HCT116 (cell line): ENCODE results near the gene TPRX1. TPM values are rescaled to one million over a fixed set of nuclear protein-coding genes. Genes with fewer than 3 reads are reported as not detected.

Experiments used
- ATAC-seq: fragments of 200-7000 bp; cut with Tn5 transposase; 2 replicates; pipeline ENCODE4 v1.9.1; 2020; ENCODE audit warnings: mild to moderate bottlenecking, moderate library complexity
- BruUV-seq: library from RNA; stranded (reverse); fragments of 400-500 nt; replicated peaks from 2 replicates; lab custom pipeline; 2021; lab: Mats Ljungman, UMichigan
- CTCF ChIA-PET: fragments of 300-600 bp; sonication (Branson Sonifier 250); formaldehyde crosslinking; loops from one replicate; lab custom pipeline; 2021; ENCODE audit warnings: antibody characterized with exemption; lab: Charles Lee
- POLR2A ChIA-PET: fragments of 300-600, 350-600 bp; sonication (Branson Sonifier 250); formaldehyde crosslinking; loops from one replicate; lab custom pipeline; 2021; ENCODE audit warnings: antibody characterized with exemption; lab: Charles Lee
- RAD21 ChIA-PET, 2 experiments: fragments of 300-600 bp; sonication (Branson Sonifier 250); formaldehyde crosslinking; loops; one replicate each; lab custom pipeline; 2023; ENCODE audit warnings: low total read pairs in 2 of 2; ENCODE audit not compliant: uncharacterized antibody in 2 of 2, unreplicated experiment in 2 of 2, low non-redundant PET in 1 of 2; lab: Charles Lee
- DNase-seq: peaks from one replicate; pipeline ENCODE4 v3.0.0-alpha.2; 2010; ENCODE audit warnings: low read depth, low spot score
- H2AFZ ChIP-seq: fragments of 200-600 bp; shearing (Covaris generic), sonication (generic); 2 replicates; pipeline ENCODE4 v1.6.1; 2017; ENCODE audit warnings: low read depth, mixed run types, mixed read lengths, antibody characterized with exemption, low read length; ENCODE audit not compliant: poor library complexity, severe bottlenecking
- H3K27ac ChIP-seq: 2 replicates; pipeline ENCODE4 v1.5.1; 2012; ENCODE audit warnings: low read depth, low read length
- H3K27me3 ChIP-seq: fragments of 200-600 bp; sonication (generic); 2 replicates; pipeline ENCODE4 v1.6.1; 2016; ENCODE audit warnings: mixed run types, low read length, mixed read lengths; ENCODE audit not compliant: insufficient read depth
- H3K36me3 ChIP-seq, 2 experiments: fragments of 200-500 bp in 1 of 2; fragments of 200-600 bp in 1 of 2; sonication (Bioruptor generic) in 1 of 2; sonication (generic) in 1 of 2; 2 replicates each; pipeline versions ENCODE4 v1.5.1 to v1.6.1; 2014 to 2016; ENCODE audit warnings: low read length in 2 of 2, inconsistent platforms in 1 of 2, mixed read lengths in 1 of 2, mixed run types in 1 of 2; ENCODE audit not compliant: insufficient read depth in 2 of 2, control insufficient read depth in 1 of 2
- H3K4me1 ChIP-seq, 2 experiments: fragments of 200-600 bp in 1 of 2; sonication (generic) in 1 of 2; 2 replicates each; pipeline versions ENCODE4 v1.5.1 to v1.6.1; 2012 to 2017; ENCODE audit warnings: low read length in 2 of 2, inconsistent platforms in 1 of 2, mild to moderate bottlenecking in 1 of 2, mixed read lengths in 1 of 2, mixed run types in 1 of 2, moderate library complexity in 1 of 2; ENCODE audit not compliant: insufficient read depth in 2 of 2, control insufficient read depth in 1 of 2
- H3K4me2 ChIP-seq: fragments of 200-600 bp; sonication (generic); 2 replicates; pipeline ENCODE4 v1.6.1; 2017; ENCODE audit warnings: mixed run types, low read length, mixed read lengths
- H3K4me3 ChIP-seq, 2 experiments: fragments of 200-600 bp in 1 of 2; sonication (generic) in 1 of 2; replicated peaks in 1 of 2; 2 replicates each; pipeline ENCODE4 v1.5.1; 2011 to 2016; ENCODE audit warnings: low read length in 2 of 2, control low read depth in 1 of 2, low read depth in 1 of 2, mild to moderate bottlenecking in 1 of 2, mixed read lengths in 1 of 2, mixed run types in 1 of 2
- H3K79me2 ChIP-seq: fragments of 200-600 bp; sonication (generic); 2 replicates; pipeline ENCODE4 v1.6.1; 2017; ENCODE audit warnings: mild to moderate bottlenecking, mixed run types, low read length, moderate library complexity, mixed read lengths; ENCODE audit not compliant: insufficient read depth
- H3K9ac ChIP-seq: fragments of 200-600 bp; sonication (generic); 2 replicates; pipeline ENCODE4 v1.6.1; 2016; ENCODE audit warnings: low read length, mixed read lengths
- H3K9me2 ChIP-seq: fragments of 200-600 bp; sonication (generic), shearing (Covaris generic); 2 replicates; pipeline ENCODE4 v1.6.1; 2017; ENCODE audit warnings: mixed run types, mild to moderate bottlenecking, moderate library complexity; ENCODE audit not compliant: insufficient read depth
- H3K9me3 ChIP-seq, 2 experiments: fragments of 200-500 bp in 1 of 2; fragments of 200-600 bp in 1 of 2; sonication (Bioruptor generic) in 1 of 2; sonication (generic) in 1 of 2; 2 replicates each; pipeline ENCODE4 v1.6.1; 2014 to 2017; ENCODE audit warnings: low read length in 2 of 2, mixed read lengths in 2 of 2, inconsistent platforms in 1 of 2, low read depth in 1 of 2, mild to moderate bottlenecking in 1 of 2, mixed run types in 1 of 2, moderate library complexity in 1 of 2; ENCODE audit not compliant: control insufficient read depth in 1 of 2, insufficient read depth in 1 of 2
- H4K20me1 ChIP-seq: fragments of 200-600 bp; sonication (generic), shearing (Covaris generic); 2 replicates; pipeline ENCODE4 v1.6.1; 2017; ENCODE audit warnings: mixed run types, mild to moderate bottlenecking, moderate library complexity; ENCODE audit not compliant: insufficient read depth
- CBX3 ChIP-seq: IDR thresholded peaks from 2 replicates; pipeline ENCODE4 v1.6.1; 2012; ENCODE audit warnings: low read depth
- EGR1 ChIP-seq: IDR thresholded peaks from 2 replicates; pipeline ENCODE4 v1.6.1; 2012; ENCODE audit warnings: low read depth
- EZH2 ChIP-seq: fragments of 200-600 bp; sonication (generic); IDR thresholded peaks from 2 replicates; pipeline ENCODE4 v1.6.1; 2017; ENCODE audit warnings: antibody characterized with exemption, mixed run types
- POLR2A ChIP-seq: IDR thresholded peaks from 2 replicates; pipeline ENCODE4 v1.7.0; 2011; ENCODE audit warnings: borderline replicate concordance; ENCODE audit not compliant: insufficient read depth, insufficient read length; ENCODE audit errors: extremely low read depth
- POLR2AphosphoS5 ChIP-seq: IDR thresholded peaks from 2 replicates; pipeline ENCODE4 v1.6.1; 2011; ENCODE audit warnings: mild to moderate bottlenecking, low read depth, low read length, moderate library complexity
- RAD21 ChIP-seq: IDR thresholded peaks from 2 replicates; pipeline ENCODE4 v1.6.1; 2012; ENCODE audit warnings: low read depth, mild to moderate bottlenecking
- SIN3A ChIP-seq: IDR thresholded peaks from 2 replicates; pipeline ENCODE4 v1.6.1; 2012; ENCODE audit warnings: low read depth
- YY1 ChIP-seq: IDR thresholded peaks from 2 replicates; pipeline ENCODE4 v1.6.1; 2011; ENCODE audit warnings: low read length, low read depth, moderate library complexity, mild to moderate bottlenecking; ENCODE audit not compliant: insufficient replicate concordance; ENCODE audit errors: extremely low read depth
- intact Hi-C: fragments of 100-400 bp; cut with micrococcal nuclease; formaldehyde crosslinking; loops from 2 replicates; pipeline ENCODE4 v1.10.0; 2022
- total RNA-seq: library from RNA; stranded (reverse); gene quantifications from one replicate; pipeline ENCODE4 v1.2.1, GENCODE V29; 2021; ENCODE audit not compliant: unreplicated experiment
- TF ChIP-seq, protein P1 (sequence below), 3 experiments: fragments of 200-600 bp in 1 of 3; sonication (generic) in 1 of 3; IDR thresholded peaks in 2 of 3; conservative IDR thresholded peaks in 1 of 3; 2 replicates each; pipeline ENCODE4 v1.5.1; 2012 to 2017; ENCODE audit warnings: low read depth in 2 of 3, low read length in 2 of 3, antibody characterized with exemption in 1 of 3, borderline replicate concordance in 1 of 3, control low read depth in 1 of 3, mild to moderate bottlenecking in 1 of 3, mixed read lengths in 1 of 3, mixed run types in 1 of 3, moderate library complexity in 1 of 3; ENCODE audit not compliant: insufficient read depth in 1 of 3
- TF ChIP-seq, protein P2 (sequence below): IDR thresholded peaks from 2 replicates; pipeline ENCODE4 v1.6.1; 2012; ENCODE audit warnings: low read depth

Gene TPRX1
- total RNA-seq, 1 experiment from 2014 or later, result not detected

DNA sequence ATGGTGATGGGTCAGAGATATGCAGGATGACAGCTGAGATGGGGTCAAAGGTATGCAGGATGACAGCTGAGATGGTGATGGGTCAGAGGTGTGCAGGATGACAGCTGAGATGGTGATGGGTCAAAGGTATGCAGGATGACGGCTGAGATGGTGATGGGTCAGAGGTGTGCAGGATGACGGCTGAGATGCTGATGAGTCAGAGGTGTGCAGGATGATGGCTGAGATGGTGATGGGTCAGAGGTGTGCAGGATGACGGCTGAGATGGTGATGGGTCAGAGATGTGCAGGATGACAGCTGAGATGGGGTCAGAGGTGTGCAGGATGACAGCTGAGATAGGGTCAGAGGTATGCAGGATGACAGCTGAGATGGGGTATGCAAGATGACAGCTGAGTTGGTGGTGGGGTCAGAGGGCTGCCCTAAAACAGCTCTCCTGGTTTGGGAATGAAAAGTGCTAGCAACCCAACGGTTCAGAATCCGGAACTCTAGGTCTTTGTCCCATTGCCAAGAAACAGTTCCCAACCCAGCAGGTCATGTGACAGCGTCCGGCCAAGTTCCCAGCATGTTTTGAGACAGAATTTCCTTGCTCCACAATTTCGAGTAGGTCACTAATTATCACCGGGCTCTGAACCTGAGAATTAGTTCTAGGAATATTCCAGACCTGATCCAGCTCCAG, 22.6 kb downstream of the TPRX1 start:
- H3K4me3 ChIP-seq, result no peak overlapping the region
- peaks cover 41% of the 10 kb centered on the region for H3K79me2 ChIP-seq
- H4K20me1 ChIP-seq, result no peaks in the 10 kb centered on the region
- H3K27ac ChIP-seq, result no peak overlapping the region
- H3K9ac ChIP-seq, result no peak overlapping the region
- DNase-seq (no peak), ATAC-seq (no peak)
- no peak overlapping the region for H2AFZ ChIP-seq
- POLR2A ChIA-PET, result no interaction called here
- no peak overlapping the region for H3K4me2 ChIP-seq
- H3K36me3 ChIP-seq, result peaks cover 32 to 43% of the 10 kb centered on the region in 2 experiments; a peak in 3 of 4 replicates
- BruUV-seq, result no TSS peak
- RAD21 ChIA-PET, result no interaction called here
- intact Hi-C loops, result no loop called here
- no peaks in the 10 kb centered on the region for H3K9me2 ChIP-seq
- H3K9me3 ChIP-seq, result no peaks in the 10 kb centered on the region
- H3K27me3 ChIP-seq, result no peaks in the 10 kb centered on the region
- H3K4me1 ChIP-seq, result peaks cover 9 to 24% of the 10 kb centered on the region in 2 experiments; a peak in 3 of 4 replicates
- TF ChIP-seq POLR2A (no peak), CBX3 (no peak), RAD21 (no peak), EZH2 (no peak), POLR2AphosphoS5 (no peak), EGR1 (no peak), SIN3A (no peak), YY1 (no peak)
- TF ChIP-seq, protein P1, sequence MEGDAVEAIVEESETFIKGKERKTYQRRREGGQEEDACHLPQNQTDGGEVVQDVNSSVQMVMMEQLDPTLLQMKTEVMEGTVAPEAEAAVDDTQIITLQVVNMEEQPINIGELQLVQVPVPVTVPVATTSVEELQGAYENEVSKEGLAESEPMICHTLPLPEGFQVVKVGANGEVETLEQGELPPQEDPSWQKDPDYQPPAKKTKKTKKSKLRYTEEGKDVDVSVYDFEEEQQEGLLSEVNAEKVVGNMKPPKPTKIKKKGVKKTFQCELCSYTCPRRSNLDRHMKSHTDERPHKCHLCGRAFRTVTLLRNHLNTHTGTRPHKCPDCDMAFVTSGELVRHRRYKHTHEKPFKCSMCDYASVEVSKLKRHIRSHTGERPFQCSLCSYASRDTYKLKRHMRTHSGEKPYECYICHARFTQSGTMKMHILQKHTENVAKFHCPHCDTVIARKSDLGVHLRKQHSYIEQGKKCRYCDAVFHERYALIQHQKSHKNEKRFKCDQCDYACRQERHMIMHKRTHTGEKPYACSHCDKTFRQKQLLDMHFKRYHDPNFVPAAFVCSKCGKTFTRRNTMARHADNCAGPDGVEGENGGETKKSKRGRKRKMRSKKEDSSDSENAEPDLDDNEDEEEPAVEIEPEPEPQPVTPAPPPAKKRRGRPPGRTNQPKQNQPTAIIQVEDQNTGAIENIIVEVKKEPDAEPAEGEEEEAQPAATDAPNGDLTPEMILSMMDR (IDR thresholded peaks at IDR 0.05 in 2 of 3, conservative IDR thresholded peaks at IDR 0.05 in 1 of 3; ENCODE audit: borderline replicate concordance in 1 of 3, insufficient read depth in 1 of 3, low read depth in 2 of 3, low read length in 2 of 3), result no peak
- TF ChIP-seq, protein P2, sequence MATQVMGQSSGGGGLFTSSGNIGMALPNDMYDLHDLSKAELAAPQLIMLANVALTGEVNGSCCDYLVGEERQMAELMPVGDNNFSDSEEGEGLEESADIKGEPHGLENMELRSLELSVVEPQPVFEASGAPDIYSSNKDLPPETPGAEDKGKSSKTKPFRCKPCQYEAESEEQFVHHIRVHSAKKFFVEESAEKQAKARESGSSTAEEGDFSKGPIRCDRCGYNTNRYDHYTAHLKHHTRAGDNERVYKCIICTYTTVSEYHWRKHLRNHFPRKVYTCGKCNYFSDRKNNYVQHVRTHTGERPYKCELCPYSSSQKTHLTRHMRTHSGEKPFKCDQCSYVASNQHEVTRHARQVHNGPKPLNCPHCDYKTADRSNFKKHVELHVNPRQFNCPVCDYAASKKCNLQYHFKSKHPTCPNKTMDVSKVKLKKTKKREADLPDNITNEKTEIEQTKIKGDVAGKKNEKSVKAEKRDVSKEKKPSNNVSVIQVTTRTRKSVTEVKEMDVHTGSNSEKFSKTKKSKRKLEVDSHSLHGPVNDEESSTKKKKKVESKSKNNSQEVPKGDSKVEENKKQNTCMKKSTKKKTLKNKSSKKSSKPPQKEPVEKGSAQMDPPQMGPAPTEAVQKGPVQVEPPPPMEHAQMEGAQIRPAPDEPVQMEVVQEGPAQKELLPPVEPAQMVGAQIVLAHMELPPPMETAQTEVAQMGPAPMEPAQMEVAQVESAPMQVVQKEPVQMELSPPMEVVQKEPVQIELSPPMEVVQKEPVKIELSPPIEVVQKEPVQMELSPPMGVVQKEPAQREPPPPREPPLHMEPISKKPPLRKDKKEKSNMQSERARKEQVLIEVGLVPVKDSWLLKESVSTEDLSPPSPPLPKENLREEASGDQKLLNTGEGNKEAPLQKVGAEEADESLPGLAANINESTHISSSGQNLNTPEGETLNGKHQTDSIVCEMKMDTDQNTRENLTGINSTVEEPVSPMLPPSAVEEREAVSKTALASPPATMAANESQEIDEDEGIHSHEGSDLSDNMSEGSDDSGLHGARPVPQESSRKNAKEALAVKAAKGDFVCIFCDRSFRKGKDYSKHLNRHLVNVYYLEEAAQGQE, result no peak
- CTCF ChIA-PET, result interaction anchor here (1.5 kb wide), 1 partner anchor 16 kb away, joined by 3 read pairs; no protein-coding TSS in a partner anchor
